Aorta (tissue), 5 donors: ENCODE measurements around the gene PLXNB2. TPM values are rescaled to one million over a fixed set of nuclear protein-coding genes. Genes with fewer than 3 reads are reported as not detected.

Experiments used
- ATAC-seq: fragments of 200-7000 bp; cut with Tn5 transposase; one replicate; pipeline ENCODE4 v1.9.1; 2022; ENCODE audit warnings: moderate library complexity; ENCODE audit not compliant: low FRiP score
- DNase-seq, 2 donors: peaks; one replicate each; pipeline ENCODE4 v3.0.0-alpha.2; 2020
- H3K27ac ChIP-seq, 2 donors: one replicate each; pipeline ENCODE4 v1.5.1; 2013; ENCODE audit warnings: low read length in 2 of 2, mild to moderate bottlenecking in 2 of 2, moderate library complexity in 2 of 2, control low read depth in 1 of 2, inconsistent platforms in 1 of 2, low read depth in 1 of 2
- H3K27me3 ChIP-seq, 2 donors: one replicate each; pipeline ENCODE4 v1.6.1; 2013; ENCODE audit warnings: control low read depth in 1 of 2, low read length in 1 of 2, mild to moderate bottlenecking in 1 of 2, moderate library complexity in 1 of 2; ENCODE audit not compliant: insufficient read depth in 2 of 2, control insufficient read depth in 1 of 2
- H3K36me3 ChIP-seq, 2 donors: one replicate each; pipeline ENCODE4 v1.6.1; 2013; ENCODE audit warnings: control low read depth in 1 of 2, low read length in 1 of 2, mild to moderate bottlenecking in 1 of 2; ENCODE audit not compliant: insufficient read depth in 2 of 2, control insufficient read depth in 1 of 2
- H3K4me1 ChIP-seq, 2 donors: one replicate each; pipeline ENCODE4 v1.6.1; 2013; ENCODE audit warnings: low read length in 2 of 2, control low read depth in 1 of 2, mild to moderate bottlenecking in 1 of 2, moderate library complexity in 1 of 2; ENCODE audit not compliant: insufficient read depth in 2 of 2, control insufficient read depth in 1 of 2
- H3K4me3 ChIP-seq, 2 donors: one replicate each; pipeline ENCODE4 v1.5.1; 2013; ENCODE audit warnings: low read length in 2 of 2, control low read depth in 1 of 2, mild to moderate bottlenecking in 1 of 2
- H3K9me3 ChIP-seq: one replicate; pipeline ENCODE4 v1.6.1; 2013; ENCODE audit warnings: mild to moderate bottlenecking, low read length; ENCODE audit not compliant: control insufficient read depth
- WGBS, 2 donors: extraction: QIAGEN DNeasy Blood & Tissue Kit; methylation state at CpG; one replicate each; pipeline ENCODE4 v1.1.7; 2013; 5-methylcytosine and 5-hydroxymethylcytosine counted together
- intact Hi-C, 2 donors: fragments of 100-400 bp; cut with DNase I; formaldehyde crosslinking; loops; one replicate each; pipeline versions ENCODE4 v1.14.2 to v1.15.0; 2022
- polyA plus RNA-seq, 2 donors: library from polyadenylated mRNA; stranded (reverse); fragments of 200-250 nt; gene quantifications; one replicate each; pipeline ENCODE4 v1.2.3, GENCODE V29; 2013
- total RNA-seq, 2 donors: library from RNA; stranded (reverse); fragmentation: NEBNext Ultra II Directional; extraction: Animal tissue kit (Norgen Biotek cat#: 25700); gene quantifications; one replicate each; pipeline ENCODE4 v1.2.1, GENCODE V29; 2021
- donor health status: healthy with polysubstance abuse.
- donor health status: Bipolar disorder and iron deficiency.
- donor health status: DM: no; HTN: no; CAD: no.
- donor health status: DM: no; HTN: no; CAD: no.
- donor health status: DM: yes; HTN: yes; CAD: no.

The PLXNB2 gene
- total and polyA plus RNA-seq, 4 donors: 46.0 to 214 (median 175) TPM

DNA sequence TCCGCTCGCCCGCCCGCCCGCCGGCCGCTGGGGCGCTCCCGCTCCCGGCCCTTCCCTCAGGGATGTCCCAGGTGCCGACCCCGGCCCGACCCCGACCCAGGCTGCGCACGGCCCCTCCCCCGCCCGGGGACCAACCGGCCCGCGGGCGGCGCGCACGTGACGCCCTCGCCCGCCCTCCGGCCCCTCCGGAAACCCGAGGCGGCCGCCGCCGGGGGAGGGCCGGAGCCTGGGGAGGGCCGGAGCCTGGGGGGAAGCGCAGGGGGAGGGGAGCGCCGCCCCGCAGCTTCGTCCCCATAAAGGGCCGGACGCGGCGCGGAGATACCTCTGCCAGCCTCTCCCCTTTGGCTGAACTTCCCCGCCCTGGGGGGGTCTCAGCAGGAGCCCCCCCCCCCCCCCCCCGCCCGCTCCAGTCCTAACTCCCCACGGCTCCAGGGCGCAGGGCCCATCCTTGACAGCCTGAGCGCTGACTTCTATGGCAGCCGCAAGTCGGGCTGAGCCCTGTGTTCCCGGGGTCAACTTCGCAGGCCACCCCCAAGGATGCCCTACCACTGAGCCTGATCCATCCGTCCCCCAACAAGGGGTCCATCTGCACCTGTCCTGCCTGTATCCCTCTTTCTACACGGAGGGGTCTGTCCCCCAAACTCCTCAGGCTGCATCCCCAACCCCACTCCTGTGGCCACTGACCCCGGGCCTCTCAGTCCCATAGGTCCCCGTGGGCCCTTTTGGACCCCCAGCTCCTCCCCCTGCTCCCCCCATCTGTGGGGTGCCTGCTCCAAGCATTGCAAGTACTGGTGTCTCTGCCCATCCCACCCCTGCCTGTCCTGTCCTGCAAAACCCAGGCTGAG is 45.6 kb downstream of the PLXNB2 start, which contains the start of gene MAPK12:
TSS of gene MAPK12 (minus strand) at position 69 of the 845 bp plus-strand sequence. CDS start 174 bp downstream, outside the sequence.
- no peaks in the 10 kb centered on the region for H3K27me3 ChIP-seq

DNA sequence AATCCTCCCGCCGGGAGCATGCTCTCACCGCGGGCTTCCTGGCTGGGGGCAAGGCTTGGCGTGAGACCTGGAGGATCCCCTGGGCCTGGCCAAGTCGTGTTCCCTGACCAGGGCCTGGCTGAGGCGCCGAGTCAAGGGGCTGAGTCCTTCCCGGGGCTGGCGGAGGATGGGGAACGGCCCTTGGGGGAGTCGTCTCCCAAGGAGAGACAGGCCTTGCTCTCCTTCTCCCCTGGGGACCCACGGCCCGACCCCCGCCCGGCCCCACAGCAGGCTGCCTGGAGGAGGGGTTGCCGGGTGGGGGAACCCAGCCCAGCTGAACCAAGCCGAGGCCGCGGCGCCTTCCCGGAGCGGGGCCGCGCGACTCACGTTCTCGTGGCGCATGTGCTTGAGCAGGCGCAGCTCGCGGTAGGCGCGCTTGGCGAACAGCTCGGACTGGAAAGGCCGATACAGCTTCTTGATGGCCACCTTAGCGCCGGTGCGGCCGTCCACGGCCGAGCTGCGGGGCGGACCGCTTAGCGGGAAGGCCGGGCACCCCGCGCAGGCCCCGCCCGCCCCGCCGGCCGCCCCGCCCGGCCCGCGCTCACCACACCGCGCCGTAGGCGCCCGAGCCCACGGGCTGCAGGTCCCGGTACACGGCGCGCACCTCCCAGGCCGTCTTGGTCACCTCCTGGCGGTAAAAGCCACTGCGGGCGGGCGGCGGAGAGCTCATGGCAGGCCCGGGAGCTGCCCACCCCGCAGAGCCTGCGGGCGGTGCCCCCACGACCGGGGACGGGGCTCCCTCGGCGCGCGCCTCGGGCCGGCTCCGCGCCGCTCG is 46.4 kb downstream of the PLXNB2 start:
- no peak overlapping the region for H3K27ac ChIP-seq
- peak overlapping the region; percentile 23 to 46 for H3K4me3 ChIP-seq
- H3K36me3 ChIP-seq: no peaks in the 10 kb centered on the region
- DNase-seq (peak in 1 of 2 donors; percentile 71), ATAC-seq (peak; percentile 5)
- H3K4me1 ChIP-seq: no peaks in the 10 kb centered on the region
- 0 to 1% methylated on average over 64 to 92 of the region's 92 CpGs for WGBS, 2 donors
- intact Hi-C loops: no loop called here
- no peaks in the 10 kb centered on the region for H3K27me3 ChIP-seq
- H3K9me3 ChIP-seq: no peaks in the 10 kb centered on the region

More for the DNA sequence above, 45.6 kb downstream of the PLXNB2 start, which contains the start of gene MAPK12:
- H3K27ac ChIP-seq: no peak within 1 kb of the TSS
- DNase-seq (no peak), ATAC-seq (no peak)
- H3K36me3 ChIP-seq: no peaks in the 10 kb centered on the region
- H3K4me1 ChIP-seq: no peaks in the 10 kb centered on the region
- intact Hi-C loops: no loop called here
- H3K4me3 ChIP-seq: peak within 1 kb of the TSS; percentile 23 to 46
- 5 to 11% methylated on average over 31 to 60 of the region's 61 CpGs for WGBS, 2 donors
- no peaks in the 10 kb centered on the region for H3K9me3 ChIP-seq

DNA sequence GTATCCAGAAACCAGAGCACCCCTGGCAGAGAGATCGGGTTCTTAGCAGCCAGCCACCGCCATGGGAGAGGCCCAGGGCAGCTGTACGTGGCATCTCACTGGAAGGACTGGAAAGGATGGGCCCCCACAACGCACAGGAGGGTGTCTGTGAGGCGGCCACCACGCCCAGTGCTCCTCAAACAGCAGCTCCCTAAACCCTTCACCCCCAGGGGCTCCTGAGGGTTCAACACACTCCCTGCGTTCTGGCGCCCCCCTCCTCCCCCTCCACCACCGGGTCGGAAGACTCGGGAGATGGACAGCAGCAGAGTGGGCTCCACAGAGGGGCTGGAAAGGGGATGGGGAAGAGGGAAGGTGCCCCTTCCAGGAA is 47.0 kb downstream of the PLXNB2 start:
- WGBS, 2 donors: 29 to 33% methylated on average over 10 to 11 of the region's 11 CpGs
- Histone ChIP-seq H3K9me3 (no peaks in the 10 kb centered on the region), H3K4me3 (no peak overlapping the region), H3K27ac (no peak overlapping the region), H3K36me3 (no peaks in the 10 kb centered on the region), H3K27me3 (no peaks in the 10 kb centered on the region), H3K4me1 (no peaks in the 10 kb centered on the region)
- ATAC-seq (no peak), DNase-seq (no peak)
- intact Hi-C loops: no loop called here

DNA sequence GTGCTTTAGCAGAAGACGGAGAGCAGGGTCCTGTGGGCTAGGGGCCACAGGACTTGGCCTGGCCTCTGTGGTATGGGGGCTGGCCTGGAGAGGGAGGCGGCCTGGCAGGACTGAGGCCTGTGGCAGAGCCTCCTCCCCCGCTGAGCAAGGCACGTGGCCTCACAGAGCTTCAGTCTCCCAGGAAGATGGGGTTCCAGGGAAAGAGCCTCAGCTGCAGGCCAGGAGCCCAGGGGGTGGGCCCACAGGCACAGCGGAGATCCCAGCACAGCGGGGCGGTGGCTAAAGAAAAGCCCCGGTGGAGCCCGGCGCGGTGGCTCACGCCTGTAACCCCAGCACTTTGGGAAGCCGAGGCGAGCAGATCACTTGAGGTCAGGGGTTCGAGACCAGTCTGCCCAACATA is 48.1 kb downstream of the PLXNB2 start:
- intact Hi-C loops: no loop called here
- DNase-seq (no peak), ATAC-seq (no peak)
- WGBS, 2 donors: 82 to 90% methylated on average over 15 of the region's 15 CpGs
- H3K9me3 ChIP-seq: no peaks in the 10 kb centered on the region
- H3K36me3 ChIP-seq: no peaks in the 10 kb centered on the region
- no peaks in the 10 kb centered on the region for H3K27me3 ChIP-seq
- H3K27ac ChIP-seq: no peak overlapping the region
- no peaks in the 10 kb centered on the region for H3K4me1 ChIP-seq
- H3K4me3 ChIP-seq: no peak overlapping the region

DNA sequence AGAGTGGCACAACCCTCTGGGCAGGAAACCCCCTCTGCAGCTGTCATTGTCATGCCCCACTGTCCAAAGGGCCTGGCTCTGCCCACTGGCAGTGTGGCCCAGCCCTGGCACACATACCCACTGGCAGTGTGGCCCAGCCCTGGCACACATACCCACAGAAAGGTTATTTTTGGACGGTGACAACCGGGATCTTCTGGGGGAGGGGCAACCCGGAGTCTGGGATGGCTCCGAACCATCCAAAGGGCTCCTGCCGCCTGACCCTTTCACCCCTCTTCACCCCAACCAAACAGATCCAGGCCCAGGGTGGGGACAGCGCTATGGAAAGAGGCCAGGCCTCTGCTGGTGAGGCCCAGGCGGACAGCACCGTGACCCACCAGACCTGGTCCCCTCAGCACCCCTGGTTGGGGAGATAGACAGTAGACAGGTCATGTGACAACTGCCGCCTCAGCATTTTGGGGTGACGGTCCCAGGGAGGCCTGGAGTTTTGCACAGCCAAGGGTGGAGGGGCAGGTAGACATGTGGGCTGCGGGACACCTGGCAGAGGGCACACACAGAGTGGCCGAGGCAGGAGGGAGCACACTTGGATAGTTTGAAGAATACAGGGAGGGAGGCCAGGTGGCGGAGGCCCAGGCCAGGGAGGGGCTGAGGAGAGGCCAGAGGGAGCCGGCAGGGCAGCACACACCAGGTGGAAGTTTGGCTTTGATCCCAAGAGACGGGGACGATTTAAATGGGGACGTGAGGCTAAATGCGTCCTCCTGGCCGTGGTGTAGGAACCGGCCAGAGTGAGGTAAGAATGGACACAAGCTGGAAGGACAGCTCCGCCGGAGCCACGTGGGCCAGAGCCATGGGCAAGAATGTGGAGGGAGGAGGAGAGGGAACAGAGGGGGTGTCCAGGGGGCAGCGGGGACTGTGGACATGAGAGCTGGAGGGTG is 48.8 kb downstream of the PLXNB2 start:
- Histone ChIP-seq H3K9me3 (no peaks in the 10 kb centered on the region), H3K4me3 (no peak overlapping the region), H3K27ac (no peak overlapping the region), H3K27me3 (no peaks in the 10 kb centered on the region), H3K36me3 (no peaks in the 10 kb centered on the region), H3K4me1 (no peaks in the 10 kb centered on the region)
- DNase-seq: no peak
- intact Hi-C loops: no loop called here
- 41 to 50% methylated on average over 24 of the region's 24 CpGs for WGBS, 2 donors
- ATAC-seq: no peak

DNA sequence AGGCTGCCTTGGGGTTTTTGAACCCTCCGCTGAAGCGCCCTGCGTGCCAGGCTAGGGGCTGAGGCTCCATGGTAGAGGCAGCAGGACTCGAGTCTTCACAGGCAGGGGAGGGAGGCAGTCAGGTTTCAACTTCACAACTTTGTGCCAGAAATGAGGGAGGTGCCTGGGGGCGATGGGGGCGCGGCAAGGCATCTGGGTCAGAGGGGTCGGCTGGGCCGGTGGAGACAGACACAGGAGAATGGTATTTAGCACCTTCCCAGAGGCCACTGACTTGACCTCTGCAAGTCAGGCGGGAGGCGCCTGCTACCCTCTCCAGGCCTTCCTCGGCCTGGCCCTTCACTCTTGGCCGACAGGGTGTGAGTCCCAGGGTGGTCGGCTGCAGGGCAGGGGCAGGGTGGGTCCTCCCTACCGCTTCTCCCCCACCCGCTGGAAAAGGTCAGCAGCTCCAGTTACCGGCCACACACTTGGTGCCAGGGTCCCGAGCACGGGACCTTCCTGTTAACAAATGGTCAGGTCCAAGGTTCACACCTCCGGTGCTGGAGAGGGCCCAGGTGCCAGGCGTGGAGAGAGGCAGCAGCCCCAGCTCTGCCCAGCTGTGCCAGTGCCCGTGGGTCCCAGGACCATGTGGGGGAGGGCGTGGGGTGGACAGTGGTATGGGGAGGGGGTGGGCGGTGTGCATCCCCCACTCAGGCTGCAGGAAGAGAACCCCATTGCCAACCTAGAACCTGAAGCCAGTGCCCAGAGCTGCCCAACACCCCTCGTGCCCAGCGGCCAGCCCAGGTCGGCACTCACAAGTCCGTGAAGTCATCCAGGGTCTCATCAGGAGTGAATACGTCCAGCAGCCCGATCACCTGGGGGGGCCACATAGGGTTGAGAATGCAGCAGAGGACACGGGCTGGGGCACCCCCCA is 49.7 kb downstream of the PLXNB2 start:
- 54 to 77% methylated on average over 30 to 31 of the region's 31 CpGs for WGBS, 2 donors
- Histone ChIP-seq H3K27me3 (no peaks in the 10 kb centered on the region), H3K4me3 (no peak overlapping the region), H3K9me3 (no peaks in the 10 kb centered on the region), H3K27ac (no peak overlapping the region), H3K36me3 (no peaks in the 10 kb centered on the region), H3K4me1 (no peaks in the 10 kb centered on the region)
- no peak for ATAC-seq
- DNase-seq: no peak
- intact Hi-C loops: no loop called here

DNA sequence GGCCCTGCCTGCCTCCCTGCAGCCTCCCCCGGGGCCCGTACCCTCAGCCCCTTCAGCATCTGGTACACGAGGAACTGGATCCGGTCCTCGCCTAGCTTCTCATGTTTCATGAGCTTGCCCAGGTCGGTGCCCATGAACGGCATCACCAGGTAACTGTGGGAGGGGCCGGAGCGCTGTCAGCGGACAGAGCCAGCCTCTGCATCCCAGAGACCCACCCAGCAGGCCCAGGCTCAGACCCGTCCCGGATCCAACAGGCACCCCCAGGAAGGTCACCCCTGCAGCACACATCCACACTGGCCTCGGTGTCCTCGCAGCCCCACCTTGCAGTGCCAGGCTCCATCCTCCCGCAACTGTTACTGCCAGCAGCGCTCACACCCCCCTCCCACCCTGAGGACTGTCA is 50.4 kb downstream of the PLXNB2 start:
- Histone ChIP-seq H3K27ac (no peak overlapping the region), H3K4me1 (no peaks in the 10 kb centered on the region), H3K27me3 (no peaks in the 10 kb centered on the region), H3K36me3 (no peaks in the 10 kb centered on the region), H3K9me3 (no peaks in the 10 kb centered on the region), H3K4me3 (no peak overlapping the region)
- 81 to 85% methylated on average over 14 to 16 of the region's 16 CpGs for WGBS, 2 donors
- intact Hi-C loops: no loop called here
- ATAC-seq (no peak), DNase-seq (no peak)
